B cell (primary cell): ENCODE data around the gene TTC8. TPM values are rescaled to one million over a fixed set of nuclear protein-coding genes. Genes with fewer than 3 reads are reported as not detected.

ENCODE experiments used
- ATAC-seq: fragments of 200-7000 bp; cut with Tn5 transposase; one replicate; pipeline ENCODE4 v1.10.0; 2021; ENCODE audit warnings: low read depth, mild to moderate bottlenecking, moderate number of reproducible peaks, moderate library complexity
- CTCF ChIA-PET: fragments of 350-600 bp; sonication (Branson Sonifier 250); formaldehyde crosslinking; loops from one replicate; lab custom pipeline; 2021; ENCODE audit warnings: antibody characterized with exemption, inconsistent platforms; lab: Charles Lee
- POLR2A ChIA-PET: fragments of 350-600 bp; sonication (Branson Sonifier 250); formaldehyde crosslinking; loops from one replicate; lab custom pipeline; 2021; ENCODE audit warnings: antibody characterized with exemption; lab: Charles Lee
- DNase-seq: peaks from one replicate; pipeline ENCODE4 v3.0.0; 2013
- H2AFZ ChIP-seq: 2 replicates; pipeline ENCODE4 v1.6.1; 2012; ENCODE audit warnings: mild to moderate bottlenecking, low read depth, low read length; ENCODE audit not compliant: insufficient read depth, poor library complexity, severe bottlenecking
- H3K27ac ChIP-seq, 2 donors: 1 replicate in 1 of 2; 2 replicates in 1 of 2; pipeline ENCODE4 v1.5.1; 2012 to 2013; ENCODE audit warnings: low read length in 2 of 2, mild to moderate bottlenecking in 2 of 2, moderate library complexity in 1 of 2
- H3K27me3 ChIP-seq, 4 experiments: fragments of 200-600 bp in 1 of 4; sonication (generic) in 1 of 4; replicated peaks in 1 of 4; 1 replicate in 2 of 4; 2 replicates in 2 of 4; pipeline versions ENCODE4 v1.6.1 to v1.7.0; 2013 to 2016; ENCODE audit warnings: low read length in 3 of 4, mild to moderate bottlenecking in 2 of 4, mixed read lengths in 1 of 4, moderate library complexity in 1 of 4; ENCODE audit not compliant: insufficient read depth in 4 of 4, control insufficient read depth in 3 of 4; ENCODE audit errors: control extremely low read depth in 1 of 4
- H3K36me3 ChIP-seq, 2 experiments: replicated peaks in 1 of 2; 1 replicate in 1 of 2; 2 replicates in 1 of 2; pipeline versions ENCODE4 v1.6.1 to v1.7.1; 2013; ENCODE audit warnings: low read length in 1 of 2; ENCODE audit not compliant: insufficient read depth in 2 of 2, control insufficient read depth in 1 of 2; ENCODE audit errors: control extremely low read depth in 1 of 2, extremely low read depth in 1 of 2
- H3K4me1 ChIP-seq, 2 donors: fragments of 200-600 bp in 1 of 2; sonication (generic) in 1 of 2; 1 replicate in 1 of 2; 2 replicates in 1 of 2; pipeline versions ENCODE4 v1.5.1 to v1.6.1; 2013 to 2017; ENCODE audit warnings: low read length in 2 of 2; ENCODE audit not compliant: control insufficient read depth in 2 of 2, insufficient read depth in 2 of 2
- H3K4me2 ChIP-seq: replicated peaks from 2 replicates; pipeline ENCODE3; 2012; ENCODE audit warnings: mild to moderate bottlenecking, low read depth, low read length; ENCODE audit not compliant: poor library complexity, severe bottlenecking
- H3K4me3 ChIP-seq, 5 experiments: fragments of 200-600 bp in 1 of 5; sonication (generic) in 1 of 5; 1 replicate in 3 of 5; 2 replicates in 2 of 5; pipeline versions ENCODE4 v1.5.1 to v1.7.0; 2011 to 2016; ENCODE audit warnings: low read length in 4 of 5, mild to moderate bottlenecking in 4 of 5, low read depth in 2 of 5, control low read depth in 1 of 5, moderate library complexity in 1 of 5; ENCODE audit not compliant: insufficient read depth in 1 of 5; ENCODE audit errors: control extremely low read depth in 1 of 5, extremely low read depth in 1 of 5
- H3K79me2 ChIP-seq: fragments of 200-600 bp; sonication (generic); one replicate; pipeline ENCODE4 v1.6.0; 2016; ENCODE audit warnings: low read length; ENCODE audit not compliant: control insufficient read depth, insufficient read depth
- H3K9ac ChIP-seq: fragments of 200-600 bp; sonication (generic); 2 replicates; pipeline ENCODE4 v1.6.1; 2017; ENCODE audit warnings: mild to moderate bottlenecking, low read length, moderate library complexity
- H3K9me3 ChIP-seq, 3 donors: one replicate each; pipeline versions ENCODE4 v1.6.1 to v1.7.1; 2013; ENCODE audit warnings: low read length in 2 of 3; ENCODE audit not compliant: control insufficient read depth in 2 of 3, insufficient read depth in 1 of 3; ENCODE audit errors: control extremely low read depth in 1 of 3
- H4K20me1 ChIP-seq: 2 replicates; pipeline ENCODE4 v1.6.0; 2012; ENCODE audit warnings: mild to moderate bottlenecking, low read length; ENCODE audit not compliant: insufficient read depth, control insufficient read depth, poor library complexity, severe bottlenecking
- H3K27ac Mint-ChIP-seq: one replicate; pipeline ENCODE4 v1.8.0; 2021; ENCODE audit warnings: mixed read lengths
- H3K27me3 Mint-ChIP-seq: one replicate; pipeline ENCODE4 v1.8.0; 2021; ENCODE audit warnings: mixed read lengths
- H3K4me1 Mint-ChIP-seq: one replicate; pipeline ENCODE4 v1.8.0; 2021; ENCODE audit warnings: mixed read lengths
- H3K4me3 Mint-ChIP-seq: one replicate; pipeline ENCODE4 v1.8.0; 2021; ENCODE audit warnings: mixed read lengths
- H3K9me3 Mint-ChIP-seq: one replicate; pipeline ENCODE4 v1.8.0; 2022; ENCODE audit warnings: mixed read lengths; ENCODE audit not compliant: insufficient read depth
- EZH2 ChIP-seq: IDR thresholded peaks from 2 replicates; pipeline ENCODE4 v1.6.1; 2012; ENCODE audit warnings: borderline replicate concordance, low read depth, mild to moderate bottlenecking, moderate library complexity, low read length; ENCODE audit not compliant: insufficient read depth, poor library complexity, severe bottlenecking
- WGBS: methylation state at CpG from one replicate; pipeline ENCODE4 v1.1.5; 2013; ENCODE audit warnings: missing lambda C conversion rate; ENCODE audit not compliant: insufficient coverage; 5-methylcytosine and 5-hydroxymethylcytosine counted together
- intact Hi-C: fragments of 100-400 bp; cut with micrococcal nuclease; formaldehyde crosslinking; loops from one replicate; pipeline ENCODE4 v1.10.0; 2022
- polyA plus RNA-seq: library from polyadenylated mRNA; depleted of rRNA; stranded (reverse); fragments of >200 nt; gene quantifications from 2 replicates; pipeline ENCODE4 v1.2.3, GENCODE V29; 2012
- small RNA-seq: library from RNA; depleted of rRNA; stranded (forward); fragments of <200 nt; gene quantifications from one replicate; pipeline ENCODE3, GENCODE V24; 2012; ENCODE audit warnings: low replicate concordance, low read depth; ENCODE audit not compliant: insufficient read length
- total RNA-seq, 2 donors: library from RNA; stranded (reverse); fragments of 120-200 nt in 1 of 2; gene quantifications; 1 replicate in 1 of 2; 2 replicates in 1 of 2; pipeline versions ENCODE4 v1.2.3 to v1.2.4, GENCODE V29; 2013 to 2022
- TF ChIP-seq, protein P1 (sequence below): fragments of 200-600 bp; IDR thresholded peaks from one replicate; pipeline ENCODE4 v1.8.0; 2022; ENCODE audit warnings: antibody characterized with exemption, mild to moderate bottlenecking

The TTC8 gene
- total and polyA plus RNA-seq, 2 donors (not counting 1 experiment from before 2014, with no cell fraction given): 2.7 to 7.2 TPM

DNA sequence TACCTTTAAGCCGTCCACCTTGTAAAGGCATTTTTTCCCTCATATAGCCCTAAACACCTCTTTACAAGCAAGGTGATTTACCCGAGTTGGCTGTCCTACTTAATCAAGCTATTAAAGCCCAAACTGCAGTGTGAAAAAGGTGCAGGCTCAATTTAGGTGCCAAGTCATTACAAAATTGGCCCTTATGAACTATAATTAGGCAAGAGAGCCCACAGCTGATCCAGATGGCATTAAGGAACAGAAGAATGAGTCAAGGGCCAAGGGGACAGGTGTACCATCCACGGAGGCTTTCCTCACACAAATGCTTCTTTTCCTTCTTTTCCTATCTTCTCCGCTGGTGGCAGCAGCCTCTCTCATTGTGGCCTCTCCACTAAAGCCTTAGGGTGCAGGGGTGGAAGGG, 90.5 kb downstream of the TTC8 start:
- CTCF ChIA-PET: no interaction called here
- TF ChIP-seq EZH2: no peak
- TF ChIP-seq, protein P1, sequence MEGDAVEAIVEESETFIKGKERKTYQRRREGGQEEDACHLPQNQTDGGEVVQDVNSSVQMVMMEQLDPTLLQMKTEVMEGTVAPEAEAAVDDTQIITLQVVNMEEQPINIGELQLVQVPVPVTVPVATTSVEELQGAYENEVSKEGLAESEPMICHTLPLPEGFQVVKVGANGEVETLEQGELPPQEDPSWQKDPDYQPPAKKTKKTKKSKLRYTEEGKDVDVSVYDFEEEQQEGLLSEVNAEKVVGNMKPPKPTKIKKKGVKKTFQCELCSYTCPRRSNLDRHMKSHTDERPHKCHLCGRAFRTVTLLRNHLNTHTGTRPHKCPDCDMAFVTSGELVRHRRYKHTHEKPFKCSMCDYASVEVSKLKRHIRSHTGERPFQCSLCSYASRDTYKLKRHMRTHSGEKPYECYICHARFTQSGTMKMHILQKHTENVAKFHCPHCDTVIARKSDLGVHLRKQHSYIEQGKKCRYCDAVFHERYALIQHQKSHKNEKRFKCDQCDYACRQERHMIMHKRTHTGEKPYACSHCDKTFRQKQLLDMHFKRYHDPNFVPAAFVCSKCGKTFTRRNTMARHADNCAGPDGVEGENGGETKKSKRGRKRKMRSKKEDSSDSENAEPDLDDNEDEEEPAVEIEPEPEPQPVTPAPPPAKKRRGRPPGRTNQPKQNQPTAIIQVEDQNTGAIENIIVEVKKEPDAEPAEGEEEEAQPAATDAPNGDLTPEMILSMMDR: no peak
- no peak overlapping the region for H2AFZ ChIP-seq

DNA sequence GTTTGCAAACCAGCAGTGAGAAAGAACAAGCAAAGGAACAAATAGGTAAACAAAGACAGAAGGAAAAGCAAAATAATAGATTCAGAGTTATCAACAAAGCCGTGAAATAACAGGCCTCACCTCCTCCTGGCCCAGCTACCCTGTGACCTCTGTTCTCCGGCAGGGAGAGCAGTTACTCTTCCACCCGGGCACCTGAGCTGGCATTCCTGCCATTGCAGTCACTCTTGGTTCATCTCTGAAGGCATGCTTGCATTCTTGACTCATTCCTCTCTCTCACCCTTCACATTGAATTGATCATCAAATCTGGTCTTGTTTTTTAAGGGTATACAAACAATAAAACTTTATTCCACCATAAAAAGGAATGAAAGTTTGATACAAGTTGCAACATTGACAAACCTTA, 95.1 kb downstream of the TTC8 start:
- no peak for DNase-seq
- 95% methylated on average over 3 of the region's 3 CpGs for WGBS
- no peaks in the 10 kb centered on the region for H3K4me1 ChIP-seq
- H2AFZ ChIP-seq: no peak overlapping the region
- no peaks in the 10 kb centered on the region for H3K36me3 ChIP-seq
- intact Hi-C loops: no loop called here
- POLR2A ChIA-PET: no interaction called here
- H3K79me2 ChIP-seq: no peaks in the 10 kb centered on the region
- H3K4me2 ChIP-seq: no peak overlapping the region
- H4K20me1 ChIP-seq: no peaks in the 10 kb centered on the region
- no peak overlapping the region for H3K9ac ChIP-seq
- H3K4me3 Mint-ChIP-seq: no peak overlapping the region
- ATAC-seq: no peak
- peaks cover 2% of the 10 kb centered on the region for H3K9me3 Mint-ChIP-seq
- no peak for TF ChIP-seq EZH2
- TF ChIP-seq, protein P1: no peak
- no peak overlapping the region for H3K27ac ChIP-seq
- H3K27me3 Mint-ChIP-seq: peaks cover 30% of the 10 kb centered on the region
- H3K9me3 ChIP-seq: peaks cover 0 to 3% (median 0%) of the 10 kb centered on the region in 3 donors
- H3K27me3 ChIP-seq: no peaks in the 10 kb centered on the region
- H3K4me3 ChIP-seq: no peak overlapping the region
- no peak overlapping the region for H3K27ac Mint-ChIP-seq
- CTCF ChIA-PET: no interaction called here
- H3K4me1 Mint-ChIP-seq: no peaks in the 10 kb centered on the region

More for the DNA sequence above, 90.5 kb downstream of the TTC8 start:
- intact Hi-C loops: no loop called here
- H3K4me1 ChIP-seq: no peaks in the 10 kb centered on the region
- no peaks in the 10 kb centered on the region for H4K20me1 ChIP-seq
- no peaks in the 10 kb centered on the region for H3K27me3 ChIP-seq
- no peak overlapping the region for H3K4me3 ChIP-seq
- no peak overlapping the region for H3K27ac Mint-ChIP-seq
- no peaks in the 10 kb centered on the region for H3K9me3 ChIP-seq
- WGBS: 66% methylated on average over 3 of the region's 4 CpGs
- DNase-seq (no peak), ATAC-seq (no peak)
- no peak overlapping the region for H3K9ac ChIP-seq
- no peaks in the 10 kb centered on the region for H3K79me2 ChIP-seq
- no peak overlapping the region for H3K4me3 Mint-ChIP-seq
- H3K4me1 Mint-ChIP-seq: no peaks in the 10 kb centered on the region
- no peak overlapping the region for H3K4me2 ChIP-seq
- H3K27ac ChIP-seq: no peak overlapping the region
- H3K27me3 Mint-ChIP-seq: peaks cover 17% of the 10 kb centered on the region
- H3K36me3 ChIP-seq: no peaks in the 10 kb centered on the region
- H3K9me3 Mint-ChIP-seq: no peaks in the 10 kb centered on the region
- POLR2A ChIA-PET: no interaction called here

Small RNAs within 50 kb of the gene (small RNA-seq; reads per million reads assigned to genes)
- gene RF00019: not detected
- not detected for gene RNU4-92P

Other genes starting within 250 kb of the TTC8 start
- gene EML5, start 31.7 kb upstream of the TTC8 start, total RNA-seq: 6.5 and 6.9 TPM in 2 replicates
- 1.7 and 2.6 TPM in 2 replicates for gene EML5, start 31.7 kb upstream of the TTC8 start, polyA plus RNA-seq